ENCODE results near the gene CRYL1.

The CRYL1 gene

GRCh38 chr13:20474515-20474914 lies 51.1 kb downstream of the CRYL1 start:
- TF ChIP-seq SCRT2 (tag by site-specific recombination; IDR thresholded peaks at IDR 0.05) = no peak
- no peak for TF ChIP-seq ZNF837 (tag by site-specific recombination; IDR thresholded peaks at IDR 0.05)
- no peak for TF ChIP-seq ZNF426 (tag by site-specific recombination; IDR thresholded peaks at IDR 0.05)
- no peak for TF ChIP-seq ZFP3 (tag by site-specific recombination; IDR thresholded peaks at IDR 0.05; ENCODE audit: low read depth)
- no peak for TF ChIP-seq ZNF843 (tag by site-specific recombination; IDR thresholded peaks at IDR 0.05)
- TF ChIP-seq ZNF664 (tag by site-specific recombination; IDR thresholded peaks at IDR 0.05) = no peak
- no peak for TF ChIP-seq HOXD13 (CRISPR knock-in tag; IDR thresholded peaks at IDR 0.05; ENCODE audit: borderline replicate concordance)
- no peak for TF ChIP-seq KLF10 (tag by site-specific recombination; IDR thresholded peaks at IDR 0.05)
- no peak for TF ChIP-seq ZNF138 (tag by site-specific recombination; IDR thresholded peaks at IDR 0.05; ENCODE audit: borderline replicate concordance)
- TF ChIP-seq ZNF133 (tag by site-specific recombination; IDR thresholded peaks at IDR 0.05) = no peak
- no peak for TF ChIP-seq ZNF175 (tag by site-specific recombination; IDR thresholded peaks at IDR 0.05)
- no peak for TF ChIP-seq ZNF398 (tag by site-specific recombination; IDR thresholded peaks at IDR 0.05)
- TF ChIP-seq ZSCAN23 (tag by site-specific recombination; IDR thresholded peaks at IDR 0.05) = no peak
- no peak for TF ChIP-seq ZNF354C (tag by site-specific recombination; IDR thresholded peaks at IDR 0.05; ENCODE audit: borderline replicate concordance, low read depth)
- TF ChIP-seq SCRT1 (tag by site-specific recombination; IDR thresholded peaks at IDR 0.05; ENCODE audit: borderline replicate concordance) = no peak
- Histone ChIP-seq H3K9me3 (ENCODE audit: control insufficient read depth, insufficient read depth, low read depth, low read length) (no peaks in the 10 kb centered on the region), H3K4me3 (ENCODE audit: low read depth, low read length) (no peak overlapping the region), H3K4me1 (ENCODE audit: control insufficient read depth, insufficient read depth, low read length) (no peaks in the 10 kb centered on the region), H3K36me3 (ENCODE audit: control insufficient read depth in 2 of 2, insufficient read depth in 1 of 2, low read length in 2 of 2) (no peaks in the 10 kb centered on the region), H3K27ac (ENCODE audit: extremely low read depth, low read depth, low read length) (no peak overlapping the region)
- POLR2A ChIA-PET = no interaction called here
- CTCF ChIA-PET = no interaction called here

GRCh38 chr13:20473888-20474287 lies 51.8 kb downstream of the CRYL1 start:
- Histone ChIP-seq H3K36me3 (ENCODE audit: control insufficient read depth in 2 of 2, insufficient read depth in 1 of 2, low read length in 2 of 2) (no peaks in the 10 kb centered on the region), H3K4me3 (ENCODE audit: low read depth, low read length) (no peak overlapping the region), H3K9me3 (ENCODE audit: control insufficient read depth, insufficient read depth, low read depth, low read length) (no peaks in the 10 kb centered on the region), H3K27ac (ENCODE audit: extremely low read depth, low read depth, low read length) (no peak overlapping the region), H3K4me1 (ENCODE audit: control insufficient read depth, insufficient read depth, low read length) (no peaks in the 10 kb centered on the region)
- CTCF ChIA-PET = no interaction called here
- TF ChIP-seq ZNF184 (tag by site-specific recombination; IDR thresholded peaks at IDR 0.05) (no peak), ZNF121 (tag by site-specific recombination; IDR thresholded peaks at IDR 0.05) (no peak), ZEB2 (tag by site-specific recombination; IDR thresholded peaks at IDR 0.05) (no peak), ELK4 (IDR thresholded peaks at IDR 0.05; ENCODE audit: borderline replicate concordance, low read depth, low read length) (no peak), HOXD13 (CRISPR knock-in tag; IDR thresholded peaks at IDR 0.05; ENCODE audit: borderline replicate concordance) (no peak), RBAK (tag by site-specific recombination; IDR thresholded peaks at IDR 0.05) (no peak), ZNF488 (tag by site-specific recombination; IDR thresholded peaks at IDR 0.05) (no peak), FEZF1 (tag by site-specific recombination; IDR thresholded peaks at IDR 0.05) (no peak), ZNF571 (tag by site-specific recombination; IDR thresholded peaks at IDR 0.05) (no peak)
- TF ChIP-seq, protein P1, sequence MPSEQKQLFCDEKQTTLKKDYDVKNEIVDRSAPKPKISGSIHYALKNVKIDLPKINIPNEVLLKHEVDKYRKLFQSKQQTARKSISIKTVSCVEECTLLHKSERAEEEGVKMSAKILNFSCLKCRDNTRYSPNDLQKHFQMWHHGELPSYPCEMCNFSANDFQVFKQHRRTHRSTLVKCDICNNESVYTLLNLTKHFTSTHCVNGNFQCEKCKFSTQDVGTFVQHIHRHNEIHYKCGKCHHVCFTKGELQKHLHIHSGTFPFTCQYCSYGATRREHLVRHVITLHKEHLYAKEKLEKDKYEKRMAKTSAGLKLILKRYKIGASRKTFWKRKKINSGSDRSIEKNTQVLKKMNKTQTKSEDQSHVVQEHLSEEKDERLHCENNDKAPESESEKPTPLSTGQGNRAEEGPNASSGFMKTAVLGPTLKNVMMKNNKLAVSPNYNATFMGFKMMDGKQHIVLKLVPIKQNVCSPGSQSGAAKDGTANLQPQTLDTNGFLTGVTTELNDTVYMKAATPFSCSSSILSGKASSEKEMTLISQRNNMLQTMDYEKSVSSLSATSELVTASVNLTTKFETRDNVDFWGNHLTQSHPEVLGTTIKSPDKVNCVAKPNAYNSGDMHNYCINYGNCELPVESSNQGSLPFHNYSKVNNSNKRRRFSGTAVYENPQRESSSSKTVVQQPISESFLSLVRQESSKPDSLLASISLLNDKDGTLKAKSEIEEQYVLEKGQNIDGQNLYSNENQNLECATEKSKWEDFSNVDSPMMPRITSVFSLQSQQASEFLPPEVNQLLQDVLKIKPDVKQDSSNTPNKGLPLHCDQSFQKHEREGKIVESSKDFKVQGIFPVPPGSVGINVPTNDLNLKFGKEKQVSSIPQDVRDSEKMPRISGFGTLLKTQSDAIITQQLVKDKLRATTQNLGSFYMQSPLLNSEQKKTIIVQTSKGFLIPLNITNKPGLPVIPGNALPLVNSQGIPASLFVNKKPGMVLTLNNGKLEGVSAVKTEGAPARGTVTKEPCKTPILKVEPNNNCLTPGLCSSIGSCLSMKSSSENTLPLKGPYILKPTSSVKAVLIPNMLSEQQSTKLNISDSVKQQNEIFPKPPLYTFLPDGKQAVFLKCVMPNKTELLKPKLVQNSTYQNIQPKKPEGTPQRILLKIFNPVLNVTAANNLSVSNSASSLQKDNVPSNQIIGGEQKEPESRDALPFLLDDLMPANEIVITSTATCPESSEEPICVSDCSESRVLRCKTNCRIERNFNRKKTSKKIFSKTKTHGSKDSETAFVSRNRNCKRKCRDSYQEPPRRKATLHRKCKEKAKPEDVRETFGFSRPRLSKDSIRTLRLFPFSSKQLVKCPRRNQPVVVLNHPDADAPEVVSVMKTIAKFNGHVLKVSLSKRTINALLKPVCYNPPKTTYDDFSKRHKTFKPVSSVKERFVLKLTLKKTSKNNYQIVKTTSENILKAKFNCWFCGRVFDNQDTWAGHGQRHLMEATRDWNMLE (tag by site-specific recombination; conservative IDR thresholded peaks at IDR 0.05; ENCODE audit: low read depth) = no peak
- POLR2A ChIA-PET = no interaction called here
